GM12892 (cell line): Measurements from ENCODE around the gene MBD5.

ENCODE experiments used
- POLR2AphosphoS5 ChIP-seq: IDR thresholded peaks from 2 replicates; pipeline ENCODE4 v1.6.1; 2011; ENCODE audit warnings: low read depth, low read length, control low read depth
- TAF1 ChIP-seq: IDR thresholded peaks from 2 replicates; pipeline ENCODE4 v1.6.1; 2011; ENCODE audit warnings: low read depth, mild to moderate bottlenecking, control low read depth, low read length, borderline replicate concordance

DNA sequence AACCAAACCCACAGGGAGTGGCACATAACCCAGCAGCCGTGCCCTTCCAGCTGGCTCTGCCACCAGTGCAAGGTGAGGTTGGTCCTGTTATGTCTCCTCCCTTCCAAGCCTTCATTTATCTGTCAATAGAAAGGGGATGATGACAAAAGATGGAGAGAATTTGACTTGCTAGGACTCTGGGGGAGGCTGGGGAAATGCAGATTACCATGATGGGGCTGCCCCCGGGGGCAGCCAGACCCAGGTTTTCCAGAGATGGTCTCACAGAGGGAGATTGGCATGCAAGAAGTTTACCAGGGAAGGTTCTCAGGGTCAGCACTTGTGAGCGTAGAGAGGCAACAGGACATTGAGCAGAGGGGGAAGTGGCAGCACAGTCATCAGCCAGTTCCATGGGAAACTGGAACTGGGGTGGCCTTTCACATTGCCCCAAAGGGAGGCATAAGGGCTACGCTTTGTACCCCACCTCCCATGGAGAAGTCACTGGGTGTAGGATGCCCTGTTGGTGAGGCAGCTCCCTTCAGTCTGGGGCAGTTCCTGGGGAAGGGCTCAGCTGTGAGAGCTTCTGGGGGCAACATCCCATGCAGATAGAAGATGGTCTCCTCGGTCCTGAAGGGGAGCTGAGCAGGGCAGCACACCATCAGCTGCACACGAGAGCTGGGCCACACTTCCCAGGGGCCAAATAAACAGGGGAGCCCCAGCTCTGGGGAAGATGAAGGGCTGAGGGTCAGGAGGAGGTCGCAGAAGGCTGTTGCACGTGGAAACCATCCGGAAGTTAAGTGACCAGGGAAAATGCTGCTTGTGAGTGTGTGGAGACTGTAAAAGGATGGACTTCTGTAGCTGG lies 505.8 kb downstream of the MBD5 start:
- TF ChIP-seq POLR2AphosphoS5 (no peak), TAF1 (no peak)
